Measurements from ENCODE around the gene EIF4G1.
A peak's percentile ranks its signal among the peaks of the same experiment; 100 is the strongest.
"Not testable (repeated sequence)": the region's sequence is repeated elsewhere in the genome, so short reads cannot be mapped to it uniquely, and the experiment has no call there.

Gene EIF4G1

GRCh38 chr3:184314363-184314699, at the start of gene EIF4G1:
Gene EIF4G1, plus strand, starts transcription at chr3:184314606. Its CDS starts 1,191 bp downstream, at chr3:184315797.
- TF ChIP-seq POLR2A (IDR thresholded peaks at IDR 0.05; ENCODE audit: extremely low read depth, insufficient read length) (peak; percentile 82), MYC (IDR thresholded peaks at IDR 0.05; ENCODE audit: low read depth, low read length) (peak; percentile 92)
- TF ChIP-seq, protein P1, sequence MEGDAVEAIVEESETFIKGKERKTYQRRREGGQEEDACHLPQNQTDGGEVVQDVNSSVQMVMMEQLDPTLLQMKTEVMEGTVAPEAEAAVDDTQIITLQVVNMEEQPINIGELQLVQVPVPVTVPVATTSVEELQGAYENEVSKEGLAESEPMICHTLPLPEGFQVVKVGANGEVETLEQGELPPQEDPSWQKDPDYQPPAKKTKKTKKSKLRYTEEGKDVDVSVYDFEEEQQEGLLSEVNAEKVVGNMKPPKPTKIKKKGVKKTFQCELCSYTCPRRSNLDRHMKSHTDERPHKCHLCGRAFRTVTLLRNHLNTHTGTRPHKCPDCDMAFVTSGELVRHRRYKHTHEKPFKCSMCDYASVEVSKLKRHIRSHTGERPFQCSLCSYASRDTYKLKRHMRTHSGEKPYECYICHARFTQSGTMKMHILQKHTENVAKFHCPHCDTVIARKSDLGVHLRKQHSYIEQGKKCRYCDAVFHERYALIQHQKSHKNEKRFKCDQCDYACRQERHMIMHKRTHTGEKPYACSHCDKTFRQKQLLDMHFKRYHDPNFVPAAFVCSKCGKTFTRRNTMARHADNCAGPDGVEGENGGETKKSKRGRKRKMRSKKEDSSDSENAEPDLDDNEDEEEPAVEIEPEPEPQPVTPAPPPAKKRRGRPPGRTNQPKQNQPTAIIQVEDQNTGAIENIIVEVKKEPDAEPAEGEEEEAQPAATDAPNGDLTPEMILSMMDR (IDR thresholded peaks at IDR 0.05; ENCODE audit: low read depth, low read length): no peak
- TF ChIP-seq, protein P2, sequence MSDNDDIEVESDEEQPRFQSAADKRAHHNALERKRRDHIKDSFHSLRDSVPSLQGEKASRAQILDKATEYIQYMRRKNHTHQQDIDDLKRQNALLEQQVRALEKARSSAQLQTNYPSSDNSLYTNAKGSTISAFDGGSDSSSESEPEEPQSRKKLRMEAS (IDR thresholded peaks at IDR 0.05; ENCODE audit: low read depth, low read length): peak; percentile 98
- H3K4me3 ChIP-seq (ENCODE audit: low read depth, low read length): peak within 1 kb of the TSS; percentile 98
- DNase-seq (ENCODE audit: low read depth): peak; percentile 94

- DNase-seq (ENCODE audit: low read depth); H3K4me3 ChIP-seq (ENCODE audit: low read depth, low read length): not testable (repeated sequence)
Measured at GRCh38 chr3:184267249-184267648, 47.2 kb upstream of the EIF4G1 start.

GRCh38 chr3:184272269-184272668, 42.1 kb upstream of the EIF4G1 start:
- DNase-seq (ENCODE audit: low read depth): no peak
- no peak overlapping the region for H3K4me3 ChIP-seq (ENCODE audit: low read depth, low read length)
- TF ChIP-seq MYC (IDR thresholded peaks at IDR 0.05; ENCODE audit: low read depth, low read length) (no peak), POLR2A (IDR thresholded peaks at IDR 0.05; ENCODE audit: extremely low read depth, insufficient read length) (no peak)
- TF ChIP-seq, protein P2 (IDR thresholded peaks at IDR 0.05; ENCODE audit: low read depth, low read length): no peak
- TF ChIP-seq, protein P1 (IDR thresholded peaks at IDR 0.05; ENCODE audit: low read depth, low read length): no peak

GRCh38 chr3:184275381-184275701, 39.1 kb upstream of the EIF4G1 start:
- no peak overlapping the region for H3K4me3 ChIP-seq (ENCODE audit: low read depth, low read length)
- TF ChIP-seq, protein P2 (IDR thresholded peaks at IDR 0.05; ENCODE audit: low read depth, low read length): no peak
- TF ChIP-seq, protein P1 (IDR thresholded peaks at IDR 0.05; ENCODE audit: low read depth, low read length): no peak
- TF ChIP-seq MYC (IDR thresholded peaks at IDR 0.05; ENCODE audit: low read depth, low read length) (no peak), POLR2A (IDR thresholded peaks at IDR 0.05; ENCODE audit: extremely low read depth, insufficient read length) (no peak)
- DNase-seq (ENCODE audit: low read depth): no peak

- no peak for DNase-seq (ENCODE audit: low read depth)
- TF ChIP-seq MYC (IDR thresholded peaks at IDR 0.05; ENCODE audit: low read depth, low read length) (no peak), POLR2A (IDR thresholded peaks at IDR 0.05; ENCODE audit: extremely low read depth, insufficient read length) (no peak)
- TF ChIP-seq, protein P2 (IDR thresholded peaks at IDR 0.05; ENCODE audit: low read depth, low read length): no peak
- TF ChIP-seq, protein P1 (IDR thresholded peaks at IDR 0.05; ENCODE audit: low read depth, low read length): no peak
- no peak within 1 kb of the TSS for H3K4me3 ChIP-seq (ENCODE audit: low read depth, low read length)
Measured at GRCh38 chr3:184275961-184276910, 38.2 kb upstream of the EIF4G1 start, which contains the start of gene ECE2. Gene ECE2, plus strand, starts transcription at chr3:184276022. Its CDS starts 132 bp downstream, at chr3:184276154.

- H3K4me3 ChIP-seq (ENCODE audit: low read depth, low read length): no peak overlapping the region
- TF ChIP-seq MYC (IDR thresholded peaks at IDR 0.05; ENCODE audit: low read depth, low read length) (no peak), POLR2A (IDR thresholded peaks at IDR 0.05; ENCODE audit: extremely low read depth, insufficient read length) (no peak)
- TF ChIP-seq, protein P2 (IDR thresholded peaks at IDR 0.05; ENCODE audit: low read depth, low read length): no peak
- TF ChIP-seq, protein P1 (IDR thresholded peaks at IDR 0.05; ENCODE audit: low read depth, low read length): no peak
- no peak for DNase-seq (ENCODE audit: low read depth)
Measured at GRCh38 chr3:184277366-184277765, 37.0 kb upstream of the EIF4G1 start.
